ENCODE results near the gene RAPH1.
"Not testable (repeated sequence)": the region's sequence is repeated elsewhere in the genome, so short reads cannot be mapped to it uniquely, and the experiment has no call there.

RAPH1 gene

DNA sequence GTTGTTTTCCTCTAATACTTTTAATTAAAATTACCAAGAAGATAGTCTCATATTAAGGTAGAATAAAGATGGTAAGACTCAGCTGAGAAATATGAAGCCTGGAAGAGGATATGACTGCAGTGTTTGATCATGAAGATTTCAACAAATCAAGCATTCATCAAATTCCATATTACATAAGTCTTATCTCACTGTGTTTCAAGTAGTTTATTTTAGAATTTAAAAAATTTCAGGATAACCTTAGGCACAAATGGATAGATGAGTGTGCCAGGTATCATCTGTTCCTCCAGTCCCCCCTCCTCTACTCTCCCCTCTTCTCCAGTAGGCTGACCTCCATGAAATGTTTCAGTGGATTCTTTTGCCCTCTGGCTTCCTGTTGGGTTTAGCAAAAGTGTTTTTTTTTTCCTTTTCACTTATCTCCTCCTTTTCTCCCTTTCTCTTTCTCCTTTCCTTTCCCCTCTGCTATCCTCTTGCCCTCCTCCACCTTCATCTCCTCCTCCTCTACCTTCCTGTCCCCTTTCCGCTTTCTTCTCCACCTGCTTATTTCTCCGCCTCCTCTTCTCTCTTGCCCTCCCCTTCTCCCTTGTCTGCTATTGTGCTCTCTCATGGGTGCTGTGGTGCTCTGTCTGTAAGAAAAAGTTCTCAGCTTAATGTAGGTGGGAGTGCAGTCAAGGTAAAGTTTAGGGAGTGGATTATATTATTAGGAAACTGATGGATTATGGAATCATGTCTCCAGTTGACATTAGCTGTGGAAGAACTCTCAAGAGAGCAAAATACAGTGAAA lies 134.1 kb downstream of the RAPH1 start:
- Histone ChIP-seq H3K27ac (no peak overlapping the region), H3K4me3 (no peak overlapping the region)
- no peak for TF ChIP-seq CTCF (IDR thresholded peaks at IDR 0.05)
- no peak for DNase-seq (ENCODE audit: low spot score)

DNA sequence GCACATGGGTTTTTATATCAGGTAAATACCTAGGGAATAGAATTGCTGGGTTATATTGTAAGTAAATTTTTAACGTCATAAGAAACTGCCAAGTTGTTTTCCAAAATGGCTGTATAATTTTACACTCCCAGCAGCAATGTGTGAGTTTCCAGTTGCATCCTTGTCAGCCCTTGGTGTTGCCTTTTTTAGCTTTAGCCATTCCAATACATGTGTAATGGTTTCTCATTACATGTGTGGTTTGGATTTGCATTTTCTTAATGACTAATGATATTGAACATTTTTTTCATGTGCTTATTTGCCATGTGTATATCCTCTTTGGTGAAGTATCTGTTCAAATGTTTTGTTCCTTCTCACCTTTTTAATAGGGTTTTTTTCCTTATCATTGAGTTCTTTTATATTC lies 136.1 kb downstream of the RAPH1 start:
- no peak for TF ChIP-seq CTCF (IDR thresholded peaks at IDR 0.05)
- Histone ChIP-seq H3K27ac (no peak overlapping the region), H3K4me3 (no peak overlapping the region)
- no peak for DNase-seq (ENCODE audit: low spot score)

DNA sequence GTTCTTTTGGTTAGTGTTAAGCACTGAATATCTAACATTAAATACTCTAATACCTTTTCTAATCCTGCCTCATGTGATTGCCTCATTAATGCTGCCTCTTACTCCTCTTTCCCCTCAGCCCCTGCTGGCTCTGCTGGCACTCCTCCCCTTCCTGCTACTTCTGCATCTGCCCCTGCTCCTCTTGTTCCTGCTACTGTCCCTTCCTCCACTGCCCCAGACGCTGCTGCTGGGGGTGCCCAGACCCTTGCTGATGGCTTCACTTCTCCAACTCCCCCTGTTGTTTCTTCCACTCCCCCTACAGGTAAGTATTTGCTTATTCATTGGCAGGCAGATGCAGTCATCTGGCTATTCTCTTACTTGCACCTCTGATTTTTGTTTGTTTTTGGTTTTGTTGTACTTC lies 138.4 kb downstream of the RAPH1 start:
- H3K27ac ChIP-seq: no peak overlapping the region
- no peak for TF ChIP-seq CTCF (IDR thresholded peaks at IDR 0.05)
- no peak overlapping the region for H3K4me3 ChIP-seq
- DNase-seq (ENCODE audit: low spot score): no peak

DNA sequence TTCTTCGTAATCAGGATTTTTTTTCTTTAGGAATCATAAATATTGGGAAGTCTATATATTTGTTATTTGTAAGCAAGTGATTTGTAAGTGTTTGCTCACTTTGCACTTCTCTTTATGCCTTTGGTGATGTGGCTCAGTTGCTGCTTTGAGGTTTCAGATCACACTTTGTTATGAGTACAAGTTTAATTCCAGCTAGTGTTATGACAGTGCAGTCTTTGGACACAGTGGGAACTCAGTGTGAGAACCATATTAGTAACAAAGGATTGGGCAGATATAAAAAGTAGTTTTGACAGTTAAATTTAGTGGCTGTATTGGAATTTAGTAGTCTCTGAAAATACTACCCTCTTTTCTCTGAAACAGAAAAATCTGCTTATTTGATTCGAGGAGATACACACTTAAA lies 139.2 kb downstream of the RAPH1 start:
- H3K27ac ChIP-seq: no peak overlapping the region
- no peak for DNase-seq (ENCODE audit: low spot score)
- TF ChIP-seq CTCF (IDR thresholded peaks at IDR 0.05): no peak
- H3K4me3 ChIP-seq: no peak overlapping the region

DNA sequence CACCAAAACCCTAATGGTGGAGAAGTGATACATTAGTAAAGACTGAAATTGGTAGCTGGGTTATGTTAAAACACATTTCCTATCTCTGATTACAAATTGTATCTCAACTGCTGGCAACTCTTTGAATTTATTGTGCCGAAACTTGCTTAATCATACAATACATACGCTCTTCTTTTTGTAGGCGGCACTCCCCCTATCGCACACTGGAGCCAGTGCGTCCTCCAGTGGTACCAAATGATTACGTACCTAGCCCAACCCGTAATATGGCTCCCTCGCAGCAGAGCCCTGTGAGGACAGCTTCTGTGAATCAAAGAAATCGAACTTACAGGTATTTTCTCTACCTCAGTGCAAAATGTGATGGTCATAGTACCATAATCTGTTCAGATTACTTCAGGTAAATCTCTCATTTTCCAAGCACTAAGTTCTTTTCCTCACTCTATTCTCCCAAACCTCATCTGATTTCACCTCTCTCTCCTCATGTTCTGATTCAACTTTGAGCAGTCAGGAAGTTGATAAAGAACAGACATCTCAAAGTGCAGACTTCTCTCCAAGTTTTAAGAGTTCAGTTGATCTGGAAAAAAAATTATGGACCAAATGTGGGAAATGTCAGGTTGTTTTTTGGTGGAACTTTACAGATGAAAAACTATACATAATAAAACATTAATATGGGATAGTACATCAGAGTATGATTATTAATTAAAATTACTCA lies 140.4 kb downstream of the RAPH1 start:
- H3K4me3 ChIP-seq: no peak overlapping the region
- TF ChIP-seq CTCF (IDR thresholded peaks at IDR 0.05): no peak
- H3K27ac ChIP-seq: no peak overlapping the region
- DNase-seq (ENCODE audit: low spot score): no peak

GRCh38 chr2:203388153-203388552 lies 146.9 kb downstream of the RAPH1 start:
- not testable (repeated sequence) for DNase-seq (ENCODE audit: low spot score); H3K27ac ChIP-seq; H3K4me3 ChIP-seq

DNA sequence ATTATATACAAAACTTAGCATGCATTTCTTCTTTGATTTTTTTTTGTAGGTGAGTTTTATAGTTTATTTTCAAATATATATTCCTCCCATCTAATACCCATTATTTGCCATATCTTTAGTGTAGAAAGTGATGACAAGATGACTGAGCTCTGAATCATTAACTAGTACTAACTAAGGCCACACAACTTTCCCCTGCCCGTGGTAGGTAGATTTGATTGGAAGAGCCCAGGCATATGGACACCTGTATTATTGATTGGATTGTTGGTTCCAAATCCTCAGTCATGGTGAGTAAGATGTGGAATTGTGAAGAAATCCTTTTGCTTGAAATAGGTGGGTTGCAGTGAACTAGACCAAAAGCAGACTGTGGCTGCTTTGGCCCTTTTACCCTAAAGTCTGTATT lies 152.1 kb downstream of the RAPH1 start:
- no peak overlapping the region for H3K27ac ChIP-seq
- DNase-seq (ENCODE audit: low spot score): no peak
- no peak overlapping the region for H3K4me3 ChIP-seq
- no peak for TF ChIP-seq CTCF (IDR thresholded peaks at IDR 0.05)

Data from coronary artery (tissue), 2 donors.